H1 (cell line): ENCODE data around the gene CACNA1A. TPM values are rescaled to one million over a fixed set of nuclear protein-coding genes. Genes with fewer than 3 reads are reported as not detected.
A peak's percentile ranks its signal among the peaks of the same experiment; 100 is the strongest.

Experiments used
- CTCF ChIA-PET: fragments of 300-600 bp; sonication (Branson Sonifier 250); formaldehyde crosslinking; loops from one replicate; lab custom pipeline; 2021; ENCODE audit not compliant: partially characterized antibody; lab: Charles Lee
- POLR2A ChIA-PET: fragments of 300-600 bp; sonication (Branson Sonifier 250); formaldehyde crosslinking; loops from one replicate; lab custom pipeline; 2021; ENCODE audit warnings: inconsistent platforms; ENCODE audit not compliant: partially characterized antibody; lab: Charles Lee
- DNase-seq, 2 experiments: peaks; one replicate each; pipeline versions ENCODE4 v3.0.0 to v3.0.0-alpha.2; 2010 to 2022; ENCODE audit warnings: low spot score in 2 of 2, low read depth in 1 of 2, mixed read lengths in 1 of 2
- FAIRE-seq: peaks from 2 replicates; lab custom pipeline; 2011; peaks lifted over from hg19 to GRCh38; lab: Jason Lieb, UNC
- H2AFZ ChIP-seq: 2 replicates; pipeline ENCODE4 v1.8.1; 2012; ENCODE audit warnings: low read length, inconsistent platforms
- H2AK5ac ChIP-seq: 2 replicates; pipeline ENCODE4 v1.6.1; 2013; ENCODE audit warnings: low read depth, low read length
- H2BK120ac ChIP-seq: replicated peaks from 2 replicates; pipeline ENCODE3; 2013; ENCODE audit warnings: low read depth, low read length, inconsistent platforms
- H2BK12ac ChIP-seq: 2 replicates; pipeline ENCODE4 v1.6.1; 2013; ENCODE audit warnings: low read depth, low read length
- H2BK15ac ChIP-seq: 2 replicates; pipeline ENCODE4 v1.6.1; 2013; ENCODE audit warnings: low read length
- H2BK20ac ChIP-seq: 2 replicates; pipeline ENCODE4 v1.6.1; 2013; ENCODE audit warnings: low read length
- H2BK5ac ChIP-seq: 2 replicates; pipeline ENCODE4 v1.6.1; 2013; ENCODE audit warnings: low read depth, low read length
- H3K14ac ChIP-seq: 2 replicates; pipeline ENCODE4 v1.6.1; 2013; ENCODE audit warnings: inconsistent platforms; ENCODE audit not compliant: insufficient read length
- H3K18ac ChIP-seq: 2 replicates; pipeline ENCODE4 v1.6.1; 2013; ENCODE audit warnings: low read length; ENCODE audit errors: extremely low read depth
- H3K23ac ChIP-seq: 2 replicates; pipeline ENCODE4 v1.6.1; 2013; ENCODE audit warnings: inconsistent platforms; ENCODE audit not compliant: insufficient read length
- H3K23me2 ChIP-seq: 2 replicates; pipeline ENCODE4 v1.6.1; 2013; ENCODE audit warnings: low read depth, low read length
- H3K27ac ChIP-seq: 2 replicates; pipeline ENCODE4 v1.6.1; 2011; ENCODE audit warnings: low read depth, low read length, inconsistent platforms
- H3K27me3 ChIP-seq, 4 experiments: replicated peaks in 1 of 4; 1 replicate in 1 of 4; 2 replicates in 3 of 4; pipeline versions ENCODE4 v1.6.1 to v1.8.1; 2011 to 2013; ENCODE audit warnings: low read length in 3 of 4, mild to moderate bottlenecking in 3 of 4, inconsistent platforms in 2 of 4, mixed read lengths in 2 of 4, moderate library complexity in 1 of 4; ENCODE audit not compliant: control insufficient read depth in 3 of 4, insufficient read depth in 3 of 4; ENCODE audit errors: extremely low read depth in 1 of 4
- H3K36me3 ChIP-seq, 4 experiments: 2 replicates each; pipeline versions ENCODE4 v1.6.1 to v1.8.1; 2011 to 2013; ENCODE audit warnings: mild to moderate bottlenecking in 4 of 4, low read length in 3 of 4, moderate library complexity in 2 of 4, control low read depth in 1 of 4, inconsistent platforms in 1 of 4; ENCODE audit not compliant: insufficient read depth in 4 of 4, control insufficient read depth in 2 of 4
- H3K4ac ChIP-seq: replicated peaks from 2 replicates; pipeline ENCODE3; 2013; ENCODE audit warnings: low read length, low read depth, mixed read lengths, inconsistent platforms; ENCODE audit not compliant: insufficient read length
- H3K4me1 ChIP-seq, 4 experiments: replicated peaks in 1 of 4; 1 replicate in 1 of 4; 2 replicates in 3 of 4; pipeline versions ENCODE4 v1.6.1 to v1.8.1; 2011 to 2013; ENCODE audit warnings: low read length in 3 of 4, inconsistent platforms in 2 of 4, mixed read lengths in 1 of 4; ENCODE audit not compliant: insufficient read depth in 4 of 4, control insufficient read depth in 3 of 4
- H3K4me2 ChIP-seq, 2 experiments: 2 replicates each; pipeline versions ENCODE4 v1.6.1 to v1.8.1; 2011 to 2013; ENCODE audit warnings: low read depth in 2 of 2, low read length in 2 of 2, control low read depth in 1 of 2, inconsistent platforms in 1 of 2, mild to moderate bottlenecking in 1 of 2; ENCODE audit not compliant: insufficient read depth in 1 of 2
- H3K4me3 ChIP-seq, 4 experiments: fragments of 200-600, 300-600 bp in 1 of 4; sonication (generic), shearing (Covaris generic), sonication (Bioruptor Twin) in 1 of 4; 2 replicates each; pipeline versions ENCODE4 v1.5.1 to v1.8.1; 2011 to 2016; ENCODE audit warnings: low read length in 4 of 4, low read depth in 3 of 4, control low read depth in 2 of 4, inconsistent platforms in 2 of 4, mild to moderate bottlenecking in 2 of 4, mixed read lengths in 1 of 4, moderate library complexity in 1 of 4; ENCODE audit not compliant: insufficient read depth in 2 of 4; ENCODE audit errors: extremely low read depth in 1 of 4
- H3K56ac ChIP-seq: replicated peaks from 2 replicates; pipeline ENCODE3; 2013; ENCODE audit warnings: low read depth, mild to moderate bottlenecking, mixed read lengths, low read length, inconsistent platforms; ENCODE audit not compliant: insufficient read length
- H3K79me1 ChIP-seq: 2 replicates; pipeline ENCODE4 v1.6.1; 2013; ENCODE audit warnings: low read depth, low read length, control low read depth
- H3K79me2 ChIP-seq, 2 experiments: 2 replicates each; pipeline versions ENCODE4 v1.6.1 to v1.8.1; 2012 to 2013; ENCODE audit warnings: low read length in 2 of 2, mild to moderate bottlenecking in 2 of 2, inconsistent platforms in 1 of 2; ENCODE audit not compliant: insufficient read depth in 2 of 2, control insufficient read depth in 1 of 2
- H3K9ac ChIP-seq, 4 experiments: replicated peaks in 1 of 4; 1 replicate in 1 of 4; 2 replicates in 3 of 4; pipeline versions ENCODE4 v1.6.1 to v1.8.1; 2011 to 2013; ENCODE audit warnings: low read depth in 3 of 4, low read length in 3 of 4, control low read depth in 2 of 4, mild to moderate bottlenecking in 2 of 4, moderate library complexity in 2 of 4, inconsistent platforms in 1 of 4; ENCODE audit errors: extremely low read depth in 1 of 4
- H3K9me3 ChIP-seq, 2 experiments: 2 replicates each; pipeline versions ENCODE4 v1.6.1 to v1.8.1; 2012 to 2013; ENCODE audit warnings: mild to moderate bottlenecking in 2 of 2, moderate library complexity in 2 of 2, control low read depth in 1 of 2, inconsistent platforms in 1 of 2, low read depth in 1 of 2, low read length in 1 of 2, mixed read lengths in 1 of 2; ENCODE audit not compliant: insufficient read depth in 2 of 2
- H4K20me1 ChIP-seq, 2 experiments: replicated peaks in 1 of 2; 2 replicates each; pipeline versions ENCODE3 to v1.8.1; 2011 to 2013; ENCODE audit warnings: inconsistent platforms in 2 of 2, low read length in 2 of 2, mild to moderate bottlenecking in 1 of 2; ENCODE audit not compliant: insufficient read depth in 2 of 2, control insufficient read depth in 1 of 2
- H4K5ac ChIP-seq: 2 replicates; pipeline ENCODE4 v1.6.1; 2013; ENCODE audit warnings: low read length, low read depth, mixed read lengths, inconsistent platforms; ENCODE audit not compliant: insufficient read length
- H4K8ac ChIP-seq: 2 replicates; pipeline ENCODE4 v1.8.0; 2013; ENCODE audit warnings: mild to moderate bottlenecking, moderate library complexity, low read length, inconsistent platforms; ENCODE audit not compliant: insufficient read depth; ENCODE audit errors: extremely low read depth
- H4K91ac ChIP-seq: replicated peaks from 2 replicates; pipeline ENCODE3; 2013; ENCODE audit warnings: low read length, mixed read lengths, inconsistent platforms; ENCODE audit not compliant: insufficient read length
- CTBP2 ChIP-seq: IDR thresholded peaks from 2 replicates; pipeline ENCODE4 v1.7.0; 2011; ENCODE audit warnings: borderline replicate concordance, mild to moderate bottlenecking, moderate library complexity, mixed read lengths, low read length; ENCODE audit not compliant: insufficient read depth, insufficient read length
- EP300 ChIP-seq, 2 experiments: IDR thresholded peaks; 1 replicate in 1 of 2; 2 replicates in 1 of 2; pipeline ENCODE4 v1.6.1; 2011 to 2012; ENCODE audit warnings: low read depth in 2 of 2, low read length in 2 of 2, mild to moderate bottlenecking in 2 of 2, borderline replicate concordance in 1 of 2, inconsistent platforms in 1 of 2, moderate library complexity in 1 of 2
- HDAC2 ChIP-seq, 2 experiments: fragments of 300-600 bp in 1 of 2; sonication (generic) in 1 of 2; IDR thresholded peaks; 2 replicates each; pipeline ENCODE4 v1.6.1; 2011 to 2012; ENCODE audit warnings: low read depth in 2 of 2, low read length in 2 of 2, mild to moderate bottlenecking in 2 of 2, moderate library complexity in 2 of 2, borderline replicate concordance in 1 of 2, inconsistent platforms in 1 of 2
- JUN ChIP-seq: IDR thresholded peaks from 2 replicates; pipeline ENCODE4 v1.6.1; 2011; ENCODE audit warnings: low read depth, mild to moderate bottlenecking, improper control_type of control experiment, low read length
- MAFK ChIP-seq: IDR thresholded peaks from 2 replicates; pipeline ENCODE4 v1.6.1; 2012; ENCODE audit warnings: low read depth, mild to moderate bottlenecking, improper control_type of control experiment, low read length
- POLR2AphosphoS5 ChIP-seq: IDR thresholded peaks from 2 replicates; pipeline ENCODE4 v1.6.1; 2011; ENCODE audit warnings: low read depth, low read length
- WGBS, 2 experiments: shearing (Covaris generic) in 1 of 2; methylation state at CpG; one replicate each; pipeline versions ENCODE4 v1.1.6 to v1.1.7; 2013 to 2015; ENCODE audit warnings: low lambda C conversion rate in 2 of 2, mixed read lengths in 2 of 2, inconsistent platforms in 1 of 2, low coverage in 1 of 2, missing lambda C conversion rate in 1 of 2; ENCODE audit not compliant: insufficient replicate concordance in 2 of 2, insufficient coverage in 1 of 2, insufficient read length in 1 of 2; ENCODE audit errors: extremely low coverage in 1 of 2, missing lambda C conversion rate in 1 of 2; 5-methylcytosine and 5-hydroxymethylcytosine counted together
- polyA plus RNA-seq, 7 experiments: library from polyadenylated mRNA; depleted of rRNA in 3 of 7; stranded (reverse) in 5 of 7; unstranded in 2 of 7; fragments of >200 nt in 5 of 7; fragments of 200-250 nt in 2 of 7; gene quantifications; 1 replicate in 5 of 7; 2 replicates in 1 of 7; 4 replicates in 1 of 7; pipeline versions ENCODE4 v1.2.1 to v1.2.3, GENCODE V29; 2011 to 2013; ENCODE audit warnings: missing spikeins in 2 of 7, mixed read lengths in 2 of 7
- total RNA-seq: library from RNA; stranded (reverse); fragmentation: NEBNext Ultra II Directional; extraction: Animal tissue kit (Norgen Biotek cat#: 25700); gene quantifications from 2 replicates; pipeline ENCODE4 v1.2.1, GENCODE V29; 2021

CACNA1A gene
- total and polyA plus RNA-seq, 2 of the 8 experiments (the other 6 are each of a cell fraction or from before 2014, with no cell fraction given), result 10.7 to 25.3 TPM

- no peaks in the 10 kb centered on the region for H3K79me2 ChIP-seq
- no peak overlapping the region for H3K56ac ChIP-seq
- no peaks in the 10 kb centered on the region for H3K79me1 ChIP-seq
- H3K9me3 ChIP-seq, result no peaks in the 10 kb centered on the region
- FAIRE-seq (no peak), DNase-seq (no peak)
- no peak overlapping the region for H2BK120ac ChIP-seq
- no peak overlapping the region for H3K18ac ChIP-seq
- no peak overlapping the region for H3K23ac ChIP-seq
- H2AK5ac ChIP-seq, result no peak overlapping the region
- H4K20me1 ChIP-seq, result no peaks in the 10 kb centered on the region
- H4K8ac ChIP-seq, result peak overlapping the region; percentile 85; the same call in 1 of the 2 replicates
- H2BK5ac ChIP-seq, result 0 out of 2 replicates have a peak overlapping the region, but pooled peaks have one; percentile 4
- 0 out of 2 replicates have a peak overlapping the region, but pooled peaks have one; percentile 40 for H2BK15ac ChIP-seq
- H3K4me2 ChIP-seq, result no peak overlapping the region
- ChIA-PET POLR2A (interaction anchor here (0.8 to 12.0 kb wide), 6 partner anchors 9 to 53 kb away, joined by 3 to 530 read pairs (median 8); partner anchors contain the start of genes IER2 and STX10), CTCF (interaction anchor here (0.7 to 1.6 kb wide), 5 partner anchors 9 to 57 kb away, joined by 3 to 6 read pairs (median 4); no protein-coding TSS in a partner anchor)
- H3K4ac ChIP-seq, result no peak overlapping the region
- TF ChIP-seq CTBP2, result no peak
- TF ChIP-seq MAFK, result no peak
- TF ChIP-seq POLR2AphosphoS5, result no peak
- no peak for TF ChIP-seq EP300 (IDR thresholded peaks at IDR 0.05; ENCODE audit: borderline replicate concordance in 1 of 2, low read depth in 2 of 2, low read length in 2 of 2)
- TF ChIP-seq HDAC2 (IDR thresholded peaks at IDR 0.05; ENCODE audit: borderline replicate concordance in 1 of 2, low read depth in 2 of 2, low read length in 2 of 2), result no peak
- TF ChIP-seq JUN, result no peak
- no peak overlapping the region for H3K14ac ChIP-seq
- no peak overlapping the region for H3K9ac ChIP-seq
- no peak overlapping the region for H4K5ac ChIP-seq
- H2AFZ ChIP-seq, result no peak overlapping the region
- no peaks in the 10 kb centered on the region for H3K23me2 ChIP-seq
- H3K27ac ChIP-seq, result no peak overlapping the region
- WGBS, 2 experiments, result 92% methylated on average over 16 of the region's 18 CpGs; no CpG with 5 or more reads in 1 of the 2 experiments
- H2BK20ac ChIP-seq, result no peak overlapping the region
- H3K27me3 ChIP-seq, result no peaks in the 10 kb centered on the region
- H2BK12ac ChIP-seq, result peak overlapping the region; percentile 29; the same call in 1 of the 2 replicates
- H3K4me3 ChIP-seq, result no peak overlapping the region
- no peaks in the 10 kb centered on the region for H3K36me3 ChIP-seq
- H4K91ac ChIP-seq, result no peak overlapping the region
- peaks cover 0 to 5% (median 3%) of the 10 kb centered on the region in 4 experiments; a peak in 4 of 7 replicates for H3K4me1 ChIP-seq
Measured at GRCh38 chr19:13172346-13173138, 333.7 kb downstream of the CACNA1A start.
